ENCODE results near the gene FBXW5. TPM values are rescaled to one million over a fixed set of nuclear protein-coding genes. Genes with fewer than 3 reads are reported as not detected.

Gene FBXW5
- total RNA-seq, 1 donor from 2014 or later, result 45.4 TPM

DNA sequence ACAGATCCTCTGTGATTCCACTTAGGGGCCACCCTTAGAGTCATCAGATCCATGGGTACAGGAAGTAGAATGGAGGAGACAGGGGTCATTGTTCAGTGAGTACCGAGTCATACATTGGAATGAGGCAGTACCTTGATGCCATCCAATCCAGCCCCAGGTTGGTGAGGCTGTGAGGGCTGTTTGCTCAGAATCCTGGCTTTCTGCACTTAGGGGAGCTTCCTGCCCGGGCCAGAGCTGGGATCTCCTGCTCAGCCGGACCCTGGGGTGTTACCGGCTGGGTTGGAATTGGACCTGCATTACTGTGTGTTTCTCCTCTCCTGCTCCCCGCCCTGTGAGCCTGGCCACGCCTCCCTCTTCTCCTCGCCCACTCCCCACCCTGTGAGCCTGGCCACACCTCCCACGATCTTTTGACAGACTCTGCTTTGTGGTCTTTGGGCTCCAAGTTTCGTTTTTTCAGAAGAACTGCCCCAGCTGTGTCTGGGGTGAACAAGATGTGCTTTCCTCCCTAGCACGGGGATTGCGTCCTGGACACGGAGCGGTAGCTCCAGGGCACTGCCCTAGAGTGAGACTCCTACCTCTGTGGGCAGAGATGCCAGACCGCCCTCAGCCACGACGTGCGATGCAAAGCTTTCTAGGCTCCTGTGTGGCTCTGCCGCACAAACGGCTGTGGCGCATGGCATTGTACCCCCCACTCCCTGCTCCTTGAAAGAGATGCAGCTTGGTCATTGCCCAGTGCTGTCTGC, 42.9 kb downstream of the FBXW5 start:
- H3K36me3 ChIP-seq (ENCODE audit: control insufficient read depth in 3 of 3, insufficient read depth in 3 of 3, low read length in 3 of 3), result peaks cover 17 to 20% (median 17%) of the 10 kb centered on the region in 3 donors
- peak overlapping the region; percentile 2 to 61 (median 38) for H3K4me3 ChIP-seq (ENCODE audit: low read length in 3 of 3)
- H3K27ac ChIP-seq (ENCODE audit: low read depth, low read length), result peak overlapping the region; percentile 81
- H3K9ac ChIP-seq (ENCODE audit: low read depth in 1 of 3, low read length in 3 of 3), result peak overlapping the region; percentile 50 to 81 (median 51)
- H3K4me1 ChIP-seq (ENCODE audit: control insufficient read depth in 3 of 3, insufficient read depth in 3 of 3, low read length in 3 of 3), result peaks cover 20 to 34% (median 30%) of the 10 kb centered on the region in 3 donors
- no peaks in the 10 kb centered on the region for H3K27me3 ChIP-seq (ENCODE audit: control insufficient read depth in 3 of 3, insufficient read depth in 3 of 3, low read length in 3 of 3)
- H3K9me3 ChIP-seq (ENCODE audit: control insufficient read depth in 3 of 3, low read length in 3 of 3), result no peaks in the 10 kb centered on the region

DNA sequence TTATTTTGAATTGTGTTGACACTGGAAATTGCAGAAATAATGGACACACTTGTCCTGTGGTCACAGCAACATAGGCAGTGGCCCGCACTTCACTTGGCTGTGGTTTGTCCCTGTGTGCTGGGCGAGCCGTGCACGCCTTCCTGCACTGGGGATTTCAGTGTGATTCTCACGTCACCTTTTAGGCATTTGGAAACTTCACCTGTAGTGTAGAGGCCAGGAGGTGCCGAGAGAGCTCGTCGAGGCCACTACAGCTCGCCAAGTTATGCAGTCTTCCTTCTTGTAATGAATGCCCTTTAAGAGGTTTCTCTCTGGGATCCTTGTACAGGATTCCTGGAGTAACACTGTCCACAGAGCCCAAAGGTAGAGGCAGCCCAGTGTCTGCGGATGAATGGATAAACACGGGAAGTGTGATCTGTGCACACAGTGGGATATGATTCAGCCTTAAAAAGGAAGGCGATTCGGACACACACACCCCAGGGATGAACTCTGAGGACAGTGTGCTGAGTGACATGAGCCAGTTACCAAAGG, 43.5 kb downstream of the FBXW5 start:
- no peaks in the 10 kb centered on the region for H3K9me3 ChIP-seq (ENCODE audit: control insufficient read depth in 3 of 3, low read length in 3 of 3)
- H3K9ac ChIP-seq (ENCODE audit: low read depth in 1 of 3, low read length in 3 of 3), result peak overlapping the region in 2 of 3 donors; percentile 4 to 81
- no peaks in the 10 kb centered on the region for H3K27me3 ChIP-seq (ENCODE audit: control insufficient read depth in 3 of 3, insufficient read depth in 3 of 3, low read length in 3 of 3)
- peaks cover 20 to 34% (median 30%) of the 10 kb centered on the region in 3 donors for H3K4me1 ChIP-seq (ENCODE audit: control insufficient read depth in 3 of 3, insufficient read depth in 3 of 3, low read length in 3 of 3)
- no peak overlapping the region for H3K4me3 ChIP-seq (ENCODE audit: low read length in 3 of 3)
- H3K27ac ChIP-seq (ENCODE audit: low read depth, low read length), result peak overlapping the region; percentile 81
- H3K36me3 ChIP-seq (ENCODE audit: control insufficient read depth in 3 of 3, insufficient read depth in 3 of 3, low read length in 3 of 3), result peaks cover 17 to 18% (median 17%) of the 10 kb centered on the region in 3 donors

GRCh38 chr9:136900556-136900955, 44.0 kb downstream of the FBXW5 start:
- H3K27me3 ChIP-seq (ENCODE audit: control insufficient read depth in 3 of 3, insufficient read depth in 3 of 3, low read length in 3 of 3), result no peaks in the 10 kb centered on the region
- peak overlapping the region in 1 of 3 donors; percentile 81 for H3K9ac ChIP-seq (ENCODE audit: low read depth in 1 of 3, low read length in 3 of 3)
- no peaks in the 10 kb centered on the region for H3K9me3 ChIP-seq (ENCODE audit: control insufficient read depth in 3 of 3, low read length in 3 of 3)
- peaks cover 17 to 18% (median 17%) of the 10 kb centered on the region in 3 donors for H3K36me3 ChIP-seq (ENCODE audit: control insufficient read depth in 3 of 3, insufficient read depth in 3 of 3, low read length in 3 of 3)
- no peak overlapping the region for H3K27ac ChIP-seq (ENCODE audit: low read depth, low read length)
- H3K4me1 ChIP-seq (ENCODE audit: control insufficient read depth in 3 of 3, insufficient read depth in 3 of 3, low read length in 3 of 3), result peaks cover 20 to 34% (median 30%) of the 10 kb centered on the region in 3 donors
- no peak overlapping the region for H3K4me3 ChIP-seq (ENCODE audit: low read length in 3 of 3)

- no peak overlapping the region for H3K27ac ChIP-seq (ENCODE audit: low read depth, low read length)
- H3K27me3 ChIP-seq (ENCODE audit: control insufficient read depth in 3 of 3, insufficient read depth in 3 of 3, low read length in 3 of 3), result no peaks in the 10 kb centered on the region
- peaks cover 20 to 34% (median 30%) of the 10 kb centered on the region in 3 donors for H3K4me1 ChIP-seq (ENCODE audit: control insufficient read depth in 3 of 3, insufficient read depth in 3 of 3, low read length in 3 of 3)
- peaks cover 17 to 23% (median 17%) of the 10 kb centered on the region in 3 donors for H3K36me3 ChIP-seq (ENCODE audit: control insufficient read depth in 3 of 3, insufficient read depth in 3 of 3, low read length in 3 of 3)
- no peak overlapping the region for H3K9ac ChIP-seq (ENCODE audit: low read depth in 1 of 3, low read length in 3 of 3)
- H3K4me3 ChIP-seq (ENCODE audit: low read length in 3 of 3), result no peak overlapping the region
- no peaks in the 10 kb centered on the region for H3K9me3 ChIP-seq (ENCODE audit: control insufficient read depth in 3 of 3, low read length in 3 of 3)
Measured at GRCh38 chr9:136899196-136899595, 45.3 kb downstream of the FBXW5 start.

DNA sequence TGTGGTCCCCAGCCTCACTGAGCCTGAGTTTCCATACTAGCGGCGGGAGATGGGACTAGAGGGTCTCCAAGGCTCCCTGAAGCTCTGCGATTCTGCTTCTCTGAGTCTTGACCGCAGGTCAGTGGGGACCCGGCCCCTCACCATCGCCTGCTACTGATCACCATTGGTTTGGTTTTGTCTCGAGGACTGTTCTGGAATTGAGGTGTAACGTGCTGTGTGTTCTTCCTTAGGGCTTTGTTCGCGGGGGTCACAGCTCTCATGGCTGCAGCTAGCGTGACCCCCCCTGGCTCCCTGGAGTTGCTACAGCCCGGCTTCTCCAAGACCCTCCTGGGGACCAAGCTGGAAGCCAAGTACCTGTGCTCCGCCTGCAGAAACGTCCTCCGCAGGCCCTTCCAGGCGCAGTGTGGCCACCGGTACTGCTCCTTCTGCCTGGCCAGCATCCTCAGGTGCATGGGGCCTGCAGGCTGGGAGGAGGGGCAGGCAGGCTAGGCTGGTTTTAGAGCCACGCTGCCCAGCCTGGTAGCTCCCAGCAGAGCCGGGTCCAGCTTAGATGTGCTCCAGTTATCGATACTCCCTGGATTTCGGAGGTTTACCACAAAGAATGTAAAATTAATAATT, 45.9 kb downstream of the FBXW5 start:
- no peaks in the 10 kb centered on the region for H3K9me3 ChIP-seq (ENCODE audit: control insufficient read depth in 3 of 3, low read length in 3 of 3)
- H3K4me3 ChIP-seq (ENCODE audit: low read length in 3 of 3), result no peak overlapping the region
- H3K27ac ChIP-seq (ENCODE audit: low read depth, low read length), result no peak overlapping the region

DNA sequence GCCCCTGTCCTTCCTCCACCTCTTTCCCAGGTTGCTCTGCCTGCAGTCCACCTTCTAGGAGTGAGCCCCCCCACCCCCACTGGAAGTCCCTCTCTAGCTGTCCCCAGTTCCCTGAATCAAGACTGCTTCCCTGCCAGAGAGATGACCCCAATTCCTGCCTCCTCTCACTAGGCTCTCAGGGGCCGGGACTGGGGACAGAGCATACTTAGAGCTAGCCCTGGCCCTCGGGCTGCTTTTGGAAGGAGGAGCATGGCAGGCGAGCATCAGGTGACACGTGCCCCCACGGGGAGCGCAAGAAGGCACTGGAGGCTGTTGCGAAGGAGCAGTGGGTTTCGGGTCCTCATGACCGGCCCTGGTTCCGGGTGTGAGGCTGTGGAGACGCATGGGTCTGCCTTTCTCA, 48.5 kb downstream of the FBXW5 start:
- Histone ChIP-seq H3K27me3 (ENCODE audit: control insufficient read depth in 3 of 3, insufficient read depth in 3 of 3, low read length in 3 of 3) (no peaks in the 10 kb centered on the region), H3K9me3 (ENCODE audit: control insufficient read depth in 3 of 3, low read length in 3 of 3) (no peaks in the 10 kb centered on the region), H3K27ac (ENCODE audit: low read depth, low read length) (no peak overlapping the region), H3K4me3 (ENCODE audit: low read length in 3 of 3) (no peak overlapping the region), H3K36me3 (ENCODE audit: control insufficient read depth in 3 of 3, insufficient read depth in 3 of 3, low read length in 3 of 3) (peaks cover 16 to 26% (median 17%) of the 10 kb centered on the region in 3 donors), H3K4me1 (ENCODE audit: control insufficient read depth in 3 of 3, insufficient read depth in 3 of 3, low read length in 3 of 3) (peaks cover 3 to 12% (median 6%) of the 10 kb centered on the region in 3 donors), H3K9ac (ENCODE audit: low read depth in 1 of 3, low read length in 3 of 3) (no peak overlapping the region)

More for the DNA sequence above, 45.9 kb downstream of the FBXW5 start:
- H3K9ac ChIP-seq (ENCODE audit: low read depth in 1 of 3, low read length in 3 of 3), result no peak overlapping the region
- no peaks in the 10 kb centered on the region for H3K27me3 ChIP-seq (ENCODE audit: control insufficient read depth in 3 of 3, insufficient read depth in 3 of 3, low read length in 3 of 3)
- peaks cover 17 to 23% (median 17%) of the 10 kb centered on the region in 3 donors for H3K36me3 ChIP-seq (ENCODE audit: control insufficient read depth in 3 of 3, insufficient read depth in 3 of 3, low read length in 3 of 3)
- H3K4me1 ChIP-seq (ENCODE audit: control insufficient read depth in 3 of 3, insufficient read depth in 3 of 3, low read length in 3 of 3), result peaks cover 20 to 34% (median 30%) of the 10 kb centered on the region in 3 donors

DNA sequence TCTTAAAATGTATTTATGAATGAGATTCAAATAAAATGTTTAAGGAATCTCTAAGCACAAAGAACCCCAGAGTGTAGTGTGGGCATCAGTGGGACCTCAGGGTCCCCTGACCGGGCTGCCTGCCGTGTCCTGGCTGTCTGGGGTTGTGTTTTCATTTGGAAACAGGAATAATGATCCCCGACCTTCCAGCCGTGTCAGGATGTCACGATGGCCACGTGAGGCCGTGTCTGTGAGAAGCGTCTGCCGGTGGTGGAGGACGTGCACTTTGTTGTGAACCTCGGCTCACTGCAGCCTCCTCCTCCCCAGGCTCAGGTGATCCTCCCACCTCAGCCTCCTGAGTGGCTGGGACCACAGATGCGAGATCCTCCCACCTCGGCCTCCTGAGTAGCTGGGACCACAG, 53.9 kb downstream of the FBXW5 start:
- Histone ChIP-seq H3K27me3 (ENCODE audit: control insufficient read depth in 3 of 3, insufficient read depth in 3 of 3, low read length in 3 of 3) (no peaks in the 10 kb centered on the region), H3K9ac (ENCODE audit: low read depth in 1 of 3, low read length in 3 of 3) (no peak overlapping the region), H3K27ac (ENCODE audit: low read depth, low read length) (no peak overlapping the region), H3K9me3 (ENCODE audit: control insufficient read depth in 3 of 3, low read length in 3 of 3) (no peaks in the 10 kb centered on the region), H3K4me1 (ENCODE audit: control insufficient read depth in 3 of 3, insufficient read depth in 3 of 3, low read length in 3 of 3) (peaks cover 6 to 21% (median 9%) of the 10 kb centered on the region in 3 donors), H3K36me3 (ENCODE audit: control insufficient read depth in 3 of 3, insufficient read depth in 3 of 3, low read length in 3 of 3) (peaks cover 3 to 13% (median 4%) of the 10 kb centered on the region in 3 donors), H3K4me3 (ENCODE audit: low read length in 3 of 3) (no peak overlapping the region)

Other genes with a start within 250 kb of the FBXW5 start
- 11.0 TPM for gene DIPK1B, start 232.2 kb downstream of the FBXW5 start, total RNA-seq
- 2.1 TPM for gene LCN10, start 201.8 kb downstream of the FBXW5 start, total RNA-seq
- not detected for gene LCN6, start 196.2 kb downstream of the FBXW5 start, total RNA-seq
- gene LCN8, start 186.5 kb downstream of the FBXW5 start, total RNA-seq, result not detected
- not detected for gene LCN15, start 180.2 kb downstream of the FBXW5 start, total RNA-seq
- 28.7 TPM for gene TMEM141, start 153.4 kb downstream of the FBXW5 start, total RNA-seq
- gene CCDC183, start 148.4 kb downstream of the FBXW5 start, total RNA-seq, result 1.0 TPM
- 34.4 TPM for gene RABL6, start 136.8 kb downstream of the FBXW5 start, total RNA-seq
- gene AJM1, start 102.3 kb downstream of the FBXW5 start, total RNA-seq, result 0.52 TPM
- gene PHPT1, start 95.3 kb downstream of the FBXW5 start, total RNA-seq, result 109 TPM
- gene MAMDC4, start 92.4 kb downstream of the FBXW5 start, total RNA-seq, result 0.52 TPM
- 196 TPM for gene EDF1, start 78.4 kb downstream of the FBXW5 start, total RNA-seq
- gene TRAF2, start 58.2 kb downstream of the FBXW5 start, total RNA-seq, result 4.7 TPM
- not detected for gene C8G, start 505 bp upstream of the FBXW5 start, total RNA-seq
- gene LCN12, start 7.5 kb upstream of the FBXW5 start, total RNA-seq, result not detected
- 4.2 TPM for gene PTGDS, start 32.8 kb upstream of the FBXW5 start, total RNA-seq
- under 0.01 TPM for gene LCNL1, start 38.3 kb upstream of the FBXW5 start, total RNA-seq
- 2.1 TPM for gene PAXX, start 47.7 kb upstream of the FBXW5 start, total RNA-seq
- gene CLIC3, start 51.8 kb upstream of the FBXW5 start, total RNA-seq, result not detected
- gene ABCA2, start 83.5 kb upstream of the FBXW5 start, total RNA-seq, result 5.2 TPM
- not detected for gene FUT7, start 87.3 kb upstream of the FBXW5 start, total RNA-seq
- gene NPDC1, start 101.4 kb upstream of the FBXW5 start, total RNA-seq, result 5.7 TPM
- gene ENTPD2, start 109.3 kb upstream of the FBXW5 start, total RNA-seq, result 5.2 TPM
- 1.0 TPM for gene SAPCD2, start 125.8 kb upstream of the FBXW5 start, total RNA-seq
- gene UAP1L1, start 132.8 kb upstream of the FBXW5 start, total RNA-seq, result 1.0 TPM
- gene MAN1B1, start 142.2 kb upstream of the FBXW5 start, total RNA-seq, result 31.8 TPM
- 19.8 TPM for gene DPP7, start 170.0 kb upstream of the FBXW5 start, total RNA-seq
- gene GRIN1, start 194.4 kb upstream of the FBXW5 start, total RNA-seq, result not detected
- gene LRRC26, start 225.3 kb upstream of the FBXW5 start, total RNA-seq, result not detected
- gene TMEM210, start 227.3 kb upstream of the FBXW5 start, total RNA-seq, result not detected
- 21.4 TPM for gene ANAPC2, start 243.8 kb upstream of the FBXW5 start, total RNA-seq
- gene SSNA1, start 243.9 kb upstream of the FBXW5 start, total RNA-seq, result 47.0 TPM

Data from skeletal muscle tissue (tissue), 4 donors.